Loucy (cell line): ENCODE results near the gene FMNL2.

Experiments used
- CTCF ChIP-seq: fragments of 200-600 bp; sonication (generic); conservative IDR thresholded peaks from 2 replicates; pipeline ENCODE4 v1.5.1; 2014; ENCODE audit warnings: mild to moderate bottlenecking, antibody characterized with exemption, low read length
- EZH2phosphoT487 ChIP-seq: fragments of 200-600 bp; IDR thresholded peaks from 2 replicates; pipeline ENCODE4 v1.6.1; 2018; ENCODE audit warnings: antibody characterized with exemption, mild to moderate bottlenecking, moderate library complexity, borderline replicate concordance

- no peak for TF ChIP-seq CTCF
- TF ChIP-seq EZH2phosphoT487: no peak
These were observed 115.2 kb downstream of the FMNL2 start for GRCh38 chr2:152450176-152450575.
